Posterior cingulate gyrus (tissue), 11 donors: ENCODE measurements around the gene LONRF2.

Experiments used
- DNase-seq, 10 donors: peaks; one replicate each; pipeline versions ENCODE4 v3.0.0 to v3.0.0-alpha.2; 2020 to 2021; ENCODE audit warnings: mixed read lengths in 3 of 10
- intact Hi-C: fragments of 100-400 bp; cut with DNase I; formaldehyde crosslinking; loops from one replicate; pipeline ENCODE4 v1.15.1; 2023

Gene LONRF2

DNA sequence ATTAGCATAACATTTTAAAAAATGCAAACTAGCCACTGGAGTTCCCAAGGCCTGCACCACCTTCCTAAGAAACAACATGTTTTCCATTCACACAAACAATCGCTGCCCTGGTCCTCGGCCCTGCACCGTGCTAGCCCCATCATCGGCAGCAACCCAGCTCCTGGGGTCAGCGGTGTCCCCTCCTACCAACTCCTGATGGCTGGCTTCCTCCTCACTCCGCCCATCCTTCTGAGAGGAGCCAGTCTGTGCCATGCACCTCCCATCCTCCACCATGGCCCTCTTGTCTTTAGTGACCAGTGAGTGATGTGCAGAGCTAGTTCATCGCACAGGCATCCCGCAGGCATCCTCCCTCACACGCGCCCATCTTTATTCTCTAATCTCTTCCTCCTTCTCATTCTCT, 81.9 kb downstream of the LONRF2 start:
- DNase-seq, result no peak
- intact Hi-C loops, result loop anchor here (5.0 kb wide), 1 partner anchor 683 kb away; no protein-coding TSS in a partner anchor

DNA sequence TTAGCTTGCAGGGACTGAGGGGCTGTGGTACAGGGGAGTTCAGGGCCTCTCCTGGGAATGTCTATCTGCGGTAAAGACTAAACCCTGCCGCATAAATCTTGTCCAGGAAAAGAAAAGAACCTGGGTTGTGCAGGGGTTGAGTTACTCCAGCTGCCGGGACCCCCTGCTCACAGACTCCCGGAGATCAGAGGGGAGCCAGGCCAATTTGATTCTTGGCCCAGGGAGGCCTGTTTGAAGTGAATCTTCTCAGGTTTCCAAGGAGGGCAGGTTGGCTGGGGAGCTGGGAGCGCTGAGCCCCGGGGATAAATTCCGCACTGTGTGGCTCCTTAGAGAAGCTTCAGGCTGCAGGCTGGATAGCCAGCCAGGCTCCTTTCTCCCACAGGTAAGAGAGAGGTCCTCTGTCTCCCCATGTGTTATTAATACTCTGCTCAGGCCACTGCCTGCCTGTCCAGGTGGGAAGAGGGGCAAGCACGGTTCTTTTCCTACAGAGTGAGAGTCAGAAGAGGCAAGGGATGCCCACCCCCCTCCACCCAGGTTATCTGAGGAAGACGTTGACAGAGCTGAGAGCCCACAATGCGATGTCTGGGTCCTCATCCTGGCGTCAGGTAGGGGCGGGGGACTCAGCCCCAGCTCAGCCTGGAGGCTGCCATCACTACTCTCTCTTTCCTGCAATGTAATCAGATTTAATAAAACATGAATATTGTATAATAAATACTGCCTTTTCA, 82.7 kb downstream of the LONRF2 start:
- intact Hi-C loops, result loop anchor here (5.0 kb wide), 1 partner anchor 682 kb away; no protein-coding TSS in a partner anchor
- DNase-seq, result no peak

DNA sequence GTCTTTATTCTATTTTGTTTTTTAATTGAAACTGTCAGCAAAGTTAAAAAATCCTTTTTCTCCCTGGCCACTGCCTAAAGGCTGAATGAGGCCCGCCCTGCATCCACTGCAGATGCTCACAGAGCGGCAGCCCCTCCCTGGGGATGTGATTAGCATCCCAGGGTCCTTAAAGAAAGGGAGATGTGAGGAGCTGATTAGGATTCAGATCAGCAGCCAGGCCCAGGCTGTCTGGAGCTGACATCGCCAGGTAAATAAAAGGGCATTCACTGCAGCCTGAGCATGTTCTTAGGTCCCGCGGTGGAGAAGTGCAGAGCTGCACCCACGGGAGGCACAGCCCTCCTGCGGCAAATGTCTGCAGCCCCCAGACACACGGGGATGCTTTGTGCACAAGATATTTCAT, 83.8 kb downstream of the LONRF2 start:
- DNase-seq, result no peak
- intact Hi-C loops, result no loop called here

DNA sequence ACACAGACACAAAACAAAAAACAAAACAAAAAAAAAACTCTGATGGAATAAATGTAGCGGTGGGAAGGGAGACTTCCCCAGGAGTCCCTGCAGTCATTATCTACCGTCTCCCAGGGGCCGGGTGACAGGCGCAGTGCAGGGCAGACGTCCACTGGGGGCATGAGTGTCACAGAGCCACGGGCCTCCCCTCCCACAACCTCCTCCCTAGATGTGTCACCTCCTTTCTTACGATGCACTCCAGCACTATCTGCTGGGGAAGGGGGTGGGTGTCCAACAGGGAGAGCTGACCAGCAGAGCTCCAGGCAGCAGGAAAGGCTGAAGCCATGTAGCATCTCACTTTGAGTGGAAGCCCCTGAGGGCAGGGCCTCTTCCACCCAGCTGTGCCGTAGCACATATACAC, 84.5 kb downstream of the LONRF2 start:
- DNase-seq, result no peak
- intact Hi-C loops, result no loop called here

DNA sequence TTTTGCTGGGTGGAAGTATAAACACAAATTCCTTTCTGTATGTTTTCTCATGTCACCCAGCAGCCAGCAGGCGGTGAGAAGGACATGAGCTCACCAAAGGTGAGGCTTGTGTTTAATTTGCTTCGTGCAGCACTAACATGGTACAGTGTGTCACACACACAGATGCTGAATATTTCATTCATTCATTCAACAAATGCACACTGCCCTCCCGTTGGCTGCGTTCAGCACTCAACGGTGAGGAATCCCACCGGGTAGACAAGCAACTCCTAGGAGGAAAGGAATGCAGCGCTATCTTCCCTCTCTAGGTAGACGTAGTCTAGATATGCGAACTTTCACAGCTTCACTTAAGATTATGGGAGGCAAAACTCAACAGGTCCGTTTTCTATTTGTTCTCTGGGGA, 85.1 kb downstream of the LONRF2 start:
- no peak for DNase-seq
- intact Hi-C loops, result no loop called here

DNA sequence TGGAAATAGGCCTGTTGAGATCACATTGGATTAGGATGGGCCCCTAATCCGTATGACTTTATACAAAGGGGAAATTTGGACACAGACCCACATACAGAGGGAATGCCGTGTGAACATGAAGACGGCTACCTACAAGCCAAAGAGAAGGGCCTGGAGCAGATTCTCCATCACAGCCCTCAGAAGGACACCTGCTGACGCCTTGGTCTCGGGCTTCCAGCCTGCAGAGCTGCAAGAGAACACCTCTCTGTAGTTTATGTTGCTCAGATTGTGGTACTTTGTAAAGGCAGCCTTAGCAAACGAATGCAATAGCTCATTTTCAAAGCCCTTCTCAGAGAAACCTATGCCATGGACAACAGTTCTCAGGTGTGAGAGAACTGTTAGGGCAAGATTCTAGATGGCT, 86.1 kb downstream of the LONRF2 start:
- intact Hi-C loops, result no loop called here
- no peak for DNase-seq

DNA sequence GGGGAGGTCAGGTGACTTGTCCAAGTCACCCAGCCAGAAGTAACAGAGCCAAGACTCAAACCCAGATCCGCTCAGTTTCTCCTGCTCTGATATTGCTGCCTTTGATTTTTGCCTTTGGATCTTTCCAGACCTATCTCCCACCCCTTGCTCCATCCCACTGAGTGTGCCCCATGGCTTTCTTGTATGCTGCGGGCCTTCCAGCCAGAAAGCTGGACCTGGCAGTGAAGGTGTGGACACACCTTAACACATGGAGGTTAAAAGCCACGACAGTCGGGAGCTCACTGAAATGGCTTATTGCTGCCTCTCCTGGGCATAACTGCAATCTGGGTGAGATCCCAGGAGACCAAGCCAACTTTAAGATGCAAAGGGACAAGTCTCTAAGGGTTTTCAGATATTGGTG, 86.7 kb downstream of the LONRF2 start:
- no peak for DNase-seq
- intact Hi-C loops, result no loop called here

DNA sequence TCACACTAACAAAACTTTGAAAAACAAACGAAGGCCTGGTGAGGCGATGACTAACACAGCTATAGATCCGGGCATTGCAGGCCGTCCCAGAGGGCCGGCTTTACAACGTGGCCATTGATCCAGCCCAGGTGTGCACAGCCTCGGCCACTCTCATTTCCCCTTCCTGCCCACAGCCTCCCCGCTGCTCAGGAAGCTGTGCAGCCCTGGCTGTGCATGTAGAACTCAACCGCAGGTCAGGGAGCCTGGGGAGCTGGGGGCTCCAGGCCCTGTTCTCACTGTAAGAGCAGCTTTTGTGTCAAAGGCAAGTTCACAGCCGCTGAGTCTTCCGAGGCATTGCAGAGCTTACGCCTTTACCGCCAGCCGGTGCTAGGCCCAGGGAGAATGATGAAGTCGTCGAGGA, 87.2 kb downstream of the LONRF2 start:
- intact Hi-C loops, result no loop called here
- no peak for DNase-seq

DNA sequence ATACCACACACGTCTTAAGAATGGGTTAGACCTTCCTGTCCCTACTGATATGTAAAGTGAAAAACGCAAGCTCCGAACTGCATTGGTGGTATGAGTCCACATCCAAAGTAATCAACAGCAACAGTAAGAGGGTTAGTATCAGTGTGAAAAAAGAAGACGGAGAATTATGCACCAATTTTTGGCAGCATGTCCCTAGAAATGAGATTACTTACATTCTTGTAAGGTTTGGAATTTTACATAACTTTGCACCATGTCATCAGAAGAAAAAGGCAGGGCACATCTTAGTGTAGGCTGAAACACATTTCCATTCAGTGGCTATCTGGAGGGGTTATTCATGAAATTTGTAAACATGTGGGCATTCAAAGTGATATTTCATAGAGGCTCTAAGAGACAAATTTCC, 88.2 kb downstream of the LONRF2 start:
- no peak for DNase-seq

DNA sequence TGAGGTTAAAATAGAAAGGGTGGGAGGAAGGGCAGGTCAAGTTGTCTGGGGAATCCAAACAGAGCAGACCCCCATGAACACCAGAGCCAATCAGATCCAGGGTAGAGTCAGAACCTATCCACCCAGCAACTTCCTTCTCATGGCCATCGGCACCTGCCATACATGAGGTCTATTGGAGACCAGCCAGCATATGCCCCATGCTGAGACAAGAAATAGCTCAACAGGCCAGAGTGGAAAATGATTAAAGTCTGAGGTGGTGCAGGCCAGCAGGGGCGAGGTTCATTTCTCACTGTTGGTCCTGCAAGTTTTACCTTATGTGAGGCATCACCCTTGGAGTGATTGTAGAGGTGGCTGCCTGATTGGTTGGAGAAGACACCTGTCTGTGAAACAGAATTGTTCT, 89.2 kb downstream of the LONRF2 start:
- intact Hi-C loops, result no loop called here
- no peak for DNase-seq

More for the DNA sequence above, 88.2 kb downstream of the LONRF2 start:
- intact Hi-C loops, result no loop called here

DNA sequence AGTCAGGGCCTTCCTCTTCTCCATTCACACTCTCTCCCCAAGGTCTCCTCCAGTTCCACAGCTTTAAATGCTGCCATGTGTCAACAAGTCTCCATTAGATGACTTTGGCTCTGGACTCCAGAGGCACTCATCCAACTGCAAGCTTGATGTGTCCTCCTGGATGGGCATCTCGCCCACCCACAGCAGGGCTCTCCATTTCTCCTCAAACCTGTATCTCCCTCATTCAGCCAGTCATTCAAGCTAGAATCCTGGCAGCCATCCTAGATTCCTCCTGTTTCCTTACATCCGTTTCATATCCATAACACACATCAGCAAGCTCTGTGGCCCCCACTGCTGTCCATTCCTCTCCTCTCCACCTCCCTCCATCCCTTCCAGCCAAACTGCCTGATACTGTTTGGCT, 91.5 kb downstream of the LONRF2 start:
- intact Hi-C loops, result no loop called here
- no peak for DNase-seq

DNA sequence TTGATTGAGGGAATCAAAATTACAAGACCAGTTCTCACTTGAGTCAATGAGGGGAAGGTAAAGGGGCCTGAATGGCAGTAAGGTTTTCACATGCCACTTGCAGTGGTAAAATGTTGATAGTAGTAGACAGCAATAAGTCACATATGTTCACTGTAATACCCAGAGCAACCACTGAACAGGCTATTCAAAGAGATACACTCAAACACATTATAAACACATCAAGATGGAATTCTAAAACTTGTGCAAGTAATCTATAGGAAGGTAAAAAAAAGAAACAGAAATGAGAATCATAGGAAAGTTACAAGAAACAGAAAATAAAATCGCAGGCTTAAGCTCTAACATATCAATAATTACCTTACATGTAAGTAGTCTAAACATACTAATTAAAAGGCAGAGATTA, 93.3 kb downstream of the LONRF2 start:
- intact Hi-C loops, result no loop called here

DNA sequence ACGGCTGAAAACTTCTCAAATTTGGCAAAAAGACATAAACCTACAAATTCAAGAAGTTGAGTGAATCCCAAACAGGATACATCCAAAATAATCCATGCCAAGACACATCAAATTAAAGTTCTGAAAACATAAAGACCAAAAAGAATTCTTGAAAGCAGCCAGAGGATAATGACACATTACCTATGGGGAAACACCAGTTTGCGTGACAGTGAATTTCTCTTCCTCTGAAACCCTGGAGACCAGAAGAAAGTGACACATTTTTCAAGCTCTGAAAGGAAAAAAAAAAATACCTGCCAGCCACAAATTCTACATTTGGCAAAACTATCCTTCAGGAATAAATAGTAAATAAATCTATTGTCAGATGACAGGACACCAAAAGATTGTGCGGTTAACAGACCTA, 93.9 kb downstream of the LONRF2 start:
- no peak for DNase-seq
- intact Hi-C loops, result no loop called here

More for the DNA sequence above, 93.3 kb downstream of the LONRF2 start:
- no peak for DNase-seq

DNA sequence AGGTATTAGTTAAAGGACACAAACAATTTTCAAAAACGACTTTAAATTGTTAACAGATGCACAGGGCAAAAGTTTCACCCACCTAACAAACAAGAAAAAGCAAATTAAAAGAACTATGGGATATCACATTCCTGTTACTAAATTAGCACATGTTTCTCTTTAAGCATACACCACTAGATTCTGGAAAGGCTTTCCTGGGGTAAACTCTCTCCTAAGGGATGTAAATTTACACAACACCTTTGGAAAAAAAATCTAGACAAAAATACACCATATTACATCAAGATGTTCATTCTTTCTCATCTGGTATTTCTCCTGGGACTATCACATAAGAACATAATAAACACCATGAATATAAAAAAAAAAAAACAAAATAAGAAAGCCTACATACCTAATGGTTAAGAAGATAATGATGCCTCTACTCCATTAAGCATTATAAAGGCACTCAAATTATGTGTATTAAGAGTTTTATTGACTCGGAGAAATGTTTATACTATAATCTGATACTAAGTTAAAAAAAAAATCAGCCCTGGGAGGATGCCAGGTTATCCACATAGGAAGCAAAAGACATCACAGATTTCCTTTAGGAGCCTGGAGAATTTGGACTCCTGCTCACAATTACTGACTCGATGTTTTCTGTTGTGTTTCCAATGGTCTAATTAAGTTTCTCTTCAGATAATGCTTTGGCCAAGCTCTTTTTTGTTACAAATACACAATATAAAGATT, 97.2 kb downstream of the LONRF2 start:
- DNase-seq, result no peak
- intact Hi-C loops, result no loop called here

DNA sequence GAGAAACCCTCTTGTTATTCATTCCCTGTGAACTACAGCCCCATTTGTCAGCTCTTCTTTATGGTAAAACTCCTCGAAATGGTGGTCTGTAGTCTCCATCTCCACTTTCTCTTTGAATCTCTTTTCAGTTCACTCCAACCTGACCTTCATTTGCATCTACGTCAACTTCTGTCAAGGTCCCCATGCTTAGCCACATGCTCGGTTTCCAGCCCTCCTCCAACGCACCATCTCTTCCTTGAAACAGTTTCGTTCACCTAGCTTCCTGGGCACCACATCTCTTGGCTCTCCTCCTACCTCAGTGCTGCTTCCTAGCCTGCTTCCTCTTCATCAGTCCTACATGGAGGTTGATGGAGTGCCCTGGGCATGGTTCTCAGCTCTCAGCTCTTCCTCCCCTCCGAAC, 98.8 kb downstream of the LONRF2 start:
- no peak for DNase-seq
- intact Hi-C loops, result no loop called here
